GM13977 (cell line): ENCODE data around the gene WDR27.

Experiments used
- DNase-seq: peaks from one replicate; pipeline ENCODE4 v3.0.0; 2012; ENCODE audit warnings: low spot score
- in situ Hi-C: fragments of 300-500 bp; cut with MboI; formaldehyde crosslinking; loops from one replicate; pipeline ENCODE4 v1.12.0; 2022; ENCODE audit warnings: low sequenced_read_pairs, low pct_unique_long_range_greater_than_20kb, mixed read lengths, inconsistent platforms; ENCODE audit not compliant: unreplicated experiment
- TF ChIP-seq, protein P1 (sequence below): IDR thresholded peaks from 2 replicates; pipeline ENCODE4 v1.5.1; 2012; ENCODE audit warnings: mild to moderate bottlenecking, control low read depth; ENCODE audit not compliant: insufficient read depth; ENCODE audit errors: extremely low read depth, missing control alignments

Gene WDR27

GRCh38 chr6:169589699-169590257, 112.1 kb downstream of the WDR27 start:
- TF ChIP-seq, protein P1, sequence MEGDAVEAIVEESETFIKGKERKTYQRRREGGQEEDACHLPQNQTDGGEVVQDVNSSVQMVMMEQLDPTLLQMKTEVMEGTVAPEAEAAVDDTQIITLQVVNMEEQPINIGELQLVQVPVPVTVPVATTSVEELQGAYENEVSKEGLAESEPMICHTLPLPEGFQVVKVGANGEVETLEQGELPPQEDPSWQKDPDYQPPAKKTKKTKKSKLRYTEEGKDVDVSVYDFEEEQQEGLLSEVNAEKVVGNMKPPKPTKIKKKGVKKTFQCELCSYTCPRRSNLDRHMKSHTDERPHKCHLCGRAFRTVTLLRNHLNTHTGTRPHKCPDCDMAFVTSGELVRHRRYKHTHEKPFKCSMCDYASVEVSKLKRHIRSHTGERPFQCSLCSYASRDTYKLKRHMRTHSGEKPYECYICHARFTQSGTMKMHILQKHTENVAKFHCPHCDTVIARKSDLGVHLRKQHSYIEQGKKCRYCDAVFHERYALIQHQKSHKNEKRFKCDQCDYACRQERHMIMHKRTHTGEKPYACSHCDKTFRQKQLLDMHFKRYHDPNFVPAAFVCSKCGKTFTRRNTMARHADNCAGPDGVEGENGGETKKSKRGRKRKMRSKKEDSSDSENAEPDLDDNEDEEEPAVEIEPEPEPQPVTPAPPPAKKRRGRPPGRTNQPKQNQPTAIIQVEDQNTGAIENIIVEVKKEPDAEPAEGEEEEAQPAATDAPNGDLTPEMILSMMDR: no peak
- in situ Hi-C loops: no loop called here
- no peak for DNase-seq

DNA sequence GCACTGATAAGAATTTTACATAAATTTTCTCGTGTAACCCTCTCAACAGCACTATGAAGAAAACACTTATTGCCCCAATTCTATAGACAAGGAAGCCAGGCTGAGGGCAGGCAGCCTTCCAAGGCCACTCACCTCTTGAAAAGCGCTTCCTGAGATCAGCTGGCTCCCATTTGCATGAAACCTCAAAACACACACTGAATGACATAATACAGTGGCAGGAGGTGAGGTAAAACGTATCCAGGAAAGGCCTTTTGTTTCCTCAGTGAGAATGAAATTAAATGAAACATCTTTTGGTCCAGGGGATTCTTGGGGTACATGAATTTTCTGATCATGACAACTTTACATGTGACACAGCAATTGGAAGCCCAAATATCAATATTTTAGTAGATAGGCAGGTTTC, 112.5 kb downstream of the WDR27 start:
- in situ Hi-C loops: no loop called here
- DNase-seq: no peak
- TF ChIP-seq, protein P1: no peak

GRCh38 chr6:169587975-169588374, 113.9 kb downstream of the WDR27 start:
- TF ChIP-seq, protein P1: no peak
- no peak for DNase-seq
- in situ Hi-C loops: no loop called here

DNA sequence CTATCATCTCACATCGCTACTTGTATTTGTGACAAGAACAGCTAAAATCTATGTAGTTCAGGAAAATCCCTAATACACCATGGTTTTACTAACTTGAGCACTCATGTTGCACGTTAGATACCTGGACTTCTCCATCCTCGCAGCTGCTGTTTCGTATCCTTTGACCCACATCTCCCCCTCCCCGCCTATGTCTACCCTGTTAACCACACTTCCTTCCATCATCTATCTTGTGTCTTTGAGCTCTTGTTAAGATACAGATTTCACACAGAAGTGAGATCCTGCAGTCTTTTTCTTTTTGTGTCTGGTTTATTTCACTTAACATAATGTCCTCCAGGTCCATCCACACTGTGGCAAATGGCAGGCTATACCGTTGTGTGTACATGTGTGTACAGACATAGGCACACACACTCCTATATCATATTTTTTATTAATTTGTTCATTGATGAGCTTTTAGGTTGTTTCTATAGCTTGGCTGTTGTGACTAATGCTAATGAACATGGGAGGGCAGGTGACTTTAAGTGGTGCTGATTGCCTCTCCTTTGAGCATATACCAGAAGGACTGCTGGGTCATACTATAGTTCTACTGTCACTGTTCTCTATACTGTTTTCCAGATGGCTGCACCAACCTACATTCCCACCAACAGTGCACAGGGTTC, 117.8 kb downstream of the WDR27 start:
- in situ Hi-C loops: no loop called here
- no peak for DNase-seq
- TF ChIP-seq, protein P1: no peak

DNA sequence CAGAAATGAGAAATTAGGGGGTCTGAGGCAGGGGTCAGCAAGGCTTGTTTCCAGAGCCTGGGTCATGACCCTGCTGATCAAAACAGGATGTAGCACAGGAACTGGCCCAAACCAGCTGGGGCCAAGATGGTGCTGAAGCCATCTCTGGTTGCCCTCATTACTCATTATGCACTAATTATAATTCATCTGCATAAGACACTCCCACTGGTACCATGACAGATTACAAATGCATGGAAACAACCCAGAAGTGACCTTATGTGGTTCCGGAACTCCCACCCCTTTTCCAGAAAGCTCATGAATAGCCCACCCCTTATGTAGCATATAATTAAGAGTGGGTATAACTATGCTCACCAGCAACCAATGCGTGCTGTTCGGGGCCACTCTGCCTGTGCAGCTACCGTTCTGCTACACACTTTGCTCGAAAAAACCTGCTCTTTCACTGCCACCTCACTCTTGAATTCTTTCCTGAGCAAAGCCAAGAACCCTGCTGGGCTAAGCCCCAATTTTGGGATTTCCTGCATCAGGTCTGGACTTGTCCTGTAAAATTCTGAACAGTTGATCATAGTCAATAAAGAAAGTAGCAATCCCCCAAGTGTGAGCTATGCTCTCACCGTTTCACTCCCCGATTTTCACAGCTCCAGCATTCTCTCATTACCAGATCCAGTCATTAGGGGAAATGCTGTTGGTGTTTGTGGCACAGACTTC, 122.3 kb downstream of the WDR27 start:
- no peak for DNase-seq
- TF ChIP-seq, protein P1: no peak
- in situ Hi-C loops: no loop called here

DNA sequence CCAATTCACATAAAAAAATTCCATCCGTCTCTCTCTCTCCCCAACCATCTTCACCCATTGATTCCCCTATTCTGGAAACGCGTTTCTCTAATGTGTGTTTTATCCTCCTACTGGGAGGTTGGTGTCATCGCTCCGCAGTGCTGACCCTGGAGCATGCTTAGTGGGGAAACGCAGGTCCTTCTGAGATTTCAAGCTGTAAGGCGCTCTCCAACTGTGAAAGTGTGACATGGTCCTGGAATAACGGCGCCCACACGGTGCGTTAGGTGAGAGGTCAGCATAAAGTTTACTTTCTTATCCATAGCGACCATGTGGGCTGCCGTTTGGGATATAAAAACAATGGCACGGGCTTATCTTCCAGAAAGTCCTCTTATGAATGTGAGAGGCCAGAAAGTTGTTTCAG, 123.9 kb downstream of the WDR27 start:
- TF ChIP-seq, protein P1: no peak
- no peak for DNase-seq
- in situ Hi-C loops: no loop called here
